Ammon's horn (tissue), 1 donor: ENCODE measurements around the gene MRPL51.

ENCODE experiments used
- DNase-seq: peaks from one replicate; pipeline ENCODE4 v3.0.0-alpha.2; 2016; ENCODE audit warnings: low spot score

MRPL51 gene

GRCh38 chr12:6461401-6462233 lies 31.4 kb downstream of the MRPL51 start:
- DNase-seq = peak; percentile 87

DNA sequence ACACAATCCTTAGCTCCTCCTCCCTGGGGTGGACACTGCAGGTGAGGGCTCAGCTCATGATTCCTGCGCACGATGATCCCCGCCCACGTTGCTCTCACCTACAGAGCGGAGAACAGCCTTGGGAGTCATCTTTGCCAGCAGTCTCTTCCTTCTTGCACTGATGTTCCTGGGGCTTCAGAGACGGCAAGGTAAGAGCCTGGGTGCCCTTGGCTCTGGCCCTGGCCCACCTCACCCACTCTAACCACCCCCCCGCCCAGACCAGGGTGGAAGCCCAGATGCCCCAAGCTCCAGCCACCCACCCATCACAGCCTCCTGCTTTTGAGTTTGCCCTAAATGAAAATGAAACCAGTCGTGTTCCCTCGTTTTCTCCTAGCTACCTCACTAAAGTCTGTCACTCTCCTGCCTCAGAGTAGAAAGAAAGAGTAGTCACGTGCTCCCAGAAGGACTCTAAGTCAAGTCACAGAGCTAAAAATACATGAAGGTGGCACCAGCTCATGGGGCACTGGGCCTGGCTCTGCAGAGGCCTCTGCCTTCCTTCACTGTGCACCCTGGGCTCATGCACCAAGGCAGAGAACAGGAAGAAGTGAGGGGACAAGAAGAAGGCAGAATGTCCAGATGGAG lies 32.2 kb downstream of the MRPL51 start:
- DNase-seq = no peak

DNA sequence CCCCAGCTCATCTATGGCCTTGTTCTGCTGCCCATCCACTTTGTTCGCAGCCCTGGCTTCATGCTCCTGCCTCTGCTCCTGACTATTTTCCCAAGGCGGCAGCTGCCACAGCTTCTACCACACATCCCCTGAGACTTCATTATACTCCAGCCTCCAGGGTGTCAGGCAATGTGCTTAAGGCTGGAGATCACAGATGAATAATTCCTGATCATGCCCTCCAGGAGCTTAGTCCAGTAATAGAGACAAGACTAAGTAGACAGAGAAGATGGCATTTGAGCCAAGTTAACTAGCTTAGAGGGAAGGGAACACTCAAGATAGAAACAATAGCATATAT lies 34.1 kb downstream of the MRPL51 start:
- no peak for DNase-seq

- no peak for DNase-seq
Observed at GRCh38 chr12:6458281-6459003, 34.6 kb downstream of the MRPL51 start.

DNA sequence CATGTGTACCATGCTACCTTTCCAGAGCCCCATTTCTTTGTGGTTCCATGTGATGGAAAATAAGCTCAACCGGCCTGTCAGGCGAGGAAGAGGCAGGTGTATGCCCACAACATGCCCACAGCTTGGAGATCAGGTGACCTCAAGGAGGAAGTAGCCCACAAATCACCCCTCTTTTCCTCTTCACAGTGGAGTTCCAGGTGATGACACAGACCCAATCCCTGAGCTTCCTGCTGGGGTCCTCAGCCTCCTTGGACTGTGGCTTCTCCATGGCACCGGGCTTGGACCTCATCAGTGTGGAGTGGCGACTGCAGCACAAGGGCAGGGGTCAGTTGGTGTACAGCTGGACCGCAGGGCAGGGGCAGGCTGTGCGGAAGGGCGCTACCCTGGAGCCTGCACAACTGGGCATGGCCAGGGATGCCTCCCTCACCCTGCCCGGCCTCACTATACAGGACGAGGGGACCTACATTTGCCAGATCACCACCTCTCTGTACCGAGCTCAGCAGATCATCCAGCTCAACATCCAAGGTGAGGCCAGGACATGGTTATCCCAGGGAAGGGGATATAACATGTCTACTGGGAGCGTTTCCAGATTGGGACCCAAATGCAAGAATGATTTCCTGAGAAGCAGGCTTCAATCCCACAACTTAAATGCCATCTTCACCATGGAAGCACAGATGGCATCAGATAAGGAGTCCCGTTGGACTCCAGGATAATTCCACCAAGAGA lies 35.7 kb downstream of the MRPL51 start:
- DNase-seq = no peak

GRCh38 chr12:6452944-6453630 lies 40.0 kb downstream of the MRPL51 start:
- no peak for DNase-seq

GRCh38 chr12:6452245-6452943 lies 40.7 kb downstream of the MRPL51 start:
- peak; percentile 54 for DNase-seq

DNA sequence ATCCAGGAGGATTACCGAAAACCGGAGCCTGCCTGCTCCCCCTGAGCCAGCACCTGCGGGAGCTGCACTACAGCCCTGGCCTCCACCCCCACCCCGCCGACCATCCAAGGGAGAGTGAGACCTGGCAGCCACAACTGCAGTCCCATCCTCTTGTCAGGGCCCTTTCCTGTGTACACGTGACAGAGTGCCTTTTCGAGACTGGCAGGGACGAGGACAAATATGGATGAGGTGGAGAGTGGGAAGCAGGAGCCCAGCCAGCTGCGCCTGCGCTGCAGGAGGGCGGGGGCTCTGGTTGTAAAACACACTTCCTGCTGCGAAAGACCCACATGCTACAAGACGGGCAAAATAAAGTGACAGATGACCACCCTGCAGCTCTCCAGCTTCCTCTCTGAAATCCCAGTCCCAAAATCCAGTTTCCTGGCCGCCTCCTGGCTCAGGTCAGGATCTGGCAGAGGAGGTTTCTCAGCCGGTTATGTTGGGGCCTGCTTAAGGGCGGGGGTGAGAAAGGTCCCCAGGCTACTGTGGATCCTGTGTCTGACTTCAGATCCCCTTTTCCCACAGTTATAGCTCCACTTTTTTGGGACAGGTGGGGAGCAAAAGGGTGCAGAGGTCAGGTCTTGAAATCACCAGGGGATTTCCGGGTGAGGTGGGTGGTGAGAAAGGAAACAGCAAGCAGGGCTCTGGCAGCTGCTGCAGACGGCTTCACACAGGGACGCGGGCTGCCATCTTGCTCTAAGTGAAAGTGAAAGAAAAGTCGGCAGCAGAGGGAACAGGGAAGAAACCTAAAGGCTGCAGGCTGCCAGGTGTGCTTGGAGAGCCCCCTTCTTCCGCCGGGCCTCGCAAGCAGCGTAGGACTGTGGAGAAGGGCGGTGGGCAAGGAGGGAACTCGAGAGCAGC lies 41.5 kb downstream of the MRPL51 start, which contains the start of gene TAPBPL:
Gene TAPBPL (plus strand): TSS at position 695 of the 897 bp plus-strand sequence. CDS start 207 bp downstream, outside the sequence.
- peak; percentile 95 for DNase-seq

DNA sequence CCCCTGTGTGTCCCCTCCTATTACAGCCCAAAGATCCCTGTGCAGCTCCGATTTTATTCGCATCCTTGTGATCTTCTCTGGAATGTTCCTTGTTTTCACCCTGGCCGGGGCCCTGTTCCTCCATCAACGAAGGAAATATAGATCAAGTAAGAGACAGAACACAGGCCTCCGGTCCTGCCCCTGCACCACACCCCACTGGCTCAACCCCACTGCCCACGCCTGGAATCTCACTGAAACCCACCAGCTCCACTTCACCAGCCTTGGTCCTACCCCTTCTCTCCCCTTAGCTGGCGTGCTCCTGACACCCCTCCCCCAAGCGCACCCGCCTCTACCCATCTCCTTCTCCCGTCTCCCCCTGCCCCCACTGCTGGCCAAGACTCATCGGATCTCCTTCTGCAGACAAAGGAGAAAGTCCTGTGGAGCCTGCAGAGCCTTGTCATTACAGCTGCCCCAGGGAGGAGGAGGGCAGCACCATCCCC lies 42.2 kb downstream of the MRPL51 start:
- DNase-seq = peak; percentile 37

DNA sequence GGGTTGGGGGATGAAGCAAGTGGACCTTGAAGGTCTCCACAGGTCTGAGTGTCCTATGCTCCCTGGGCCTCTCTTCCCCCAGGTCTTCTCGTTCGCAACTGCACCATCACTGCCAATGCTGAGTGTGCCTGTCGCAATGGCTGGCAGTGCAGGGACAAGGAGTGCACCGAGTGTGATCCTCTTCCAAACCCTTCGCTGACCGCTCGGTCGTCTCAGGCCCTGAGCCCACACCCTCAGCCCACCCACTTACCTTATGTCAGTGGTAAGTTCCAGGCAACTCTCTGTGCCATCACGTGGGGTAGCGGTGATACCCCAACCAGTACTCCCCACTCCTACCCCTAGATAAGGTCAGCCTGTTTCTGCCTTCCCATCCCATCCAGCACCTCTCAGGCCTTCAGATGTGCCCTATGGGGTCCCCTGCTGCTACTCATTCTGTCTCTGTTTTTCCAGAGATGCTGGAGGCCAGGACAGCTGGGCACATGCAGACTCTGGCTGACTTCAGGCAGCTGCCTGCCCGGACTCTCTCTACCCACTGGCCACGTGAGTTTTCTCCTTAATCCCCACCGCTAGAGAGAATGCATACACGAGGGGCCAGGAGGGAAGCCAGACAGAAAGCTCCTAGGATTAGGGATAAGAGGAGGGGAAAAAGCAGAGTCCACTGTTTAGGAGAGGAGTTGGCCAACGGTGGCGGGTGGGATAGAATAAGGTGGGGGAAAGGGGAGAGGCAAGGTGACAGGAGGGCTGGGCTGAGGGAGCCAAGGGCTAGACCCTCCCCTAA lies 42.8 kb downstream of the MRPL51 start:
- DNase-seq = no peak

DNA sequence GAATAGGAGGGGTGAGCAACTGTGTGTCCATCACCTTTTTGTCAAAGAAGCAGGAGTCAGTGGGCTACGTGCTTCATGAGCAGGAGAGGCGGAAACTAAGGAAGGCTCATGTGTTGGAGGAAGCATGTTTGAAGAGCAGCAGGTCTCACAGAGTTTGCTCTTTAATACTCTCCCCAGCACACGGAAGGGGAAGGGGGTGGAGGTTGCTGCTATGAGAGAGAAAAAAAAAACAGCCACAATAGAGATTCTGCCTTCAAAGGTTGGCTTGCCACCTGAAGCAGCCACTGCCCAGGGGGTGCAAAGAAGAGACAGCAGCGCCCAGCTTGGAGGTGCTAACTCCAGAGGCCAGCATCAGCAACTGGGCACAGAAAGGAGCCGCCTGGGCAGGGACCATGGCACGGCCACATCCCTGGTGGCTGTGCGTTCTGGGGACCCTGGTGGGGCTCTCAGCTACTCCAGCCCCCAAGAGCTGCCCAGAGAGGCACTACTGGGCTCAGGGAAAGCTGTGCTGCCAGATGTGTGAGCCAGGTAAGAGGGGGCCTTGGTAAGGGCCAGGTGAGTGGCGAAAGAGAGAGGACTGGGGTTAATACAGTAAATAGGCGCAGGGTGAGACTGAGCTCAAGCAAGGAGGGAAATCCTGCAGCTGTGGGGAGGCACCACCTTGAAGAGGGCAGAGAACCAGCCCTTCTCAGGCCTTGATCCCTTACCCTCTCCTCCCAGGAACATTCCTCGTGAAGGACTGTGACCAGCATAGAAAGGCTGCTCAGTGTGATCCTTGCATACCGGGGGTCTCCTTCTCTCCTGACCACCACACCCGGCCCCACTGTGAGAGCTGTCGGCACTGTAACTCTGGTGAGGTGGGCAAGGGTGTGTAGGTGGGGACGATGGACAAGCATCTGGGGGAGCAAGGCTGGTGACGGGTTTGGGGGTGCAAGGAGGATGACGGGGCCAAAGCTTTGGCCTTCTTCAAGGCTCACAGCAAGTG lies 48.1 kb downstream of the MRPL51 start, which contains the start of gene CD27:
Gene CD27 (plus strand): TSS at position 252 of the 985 bp plus-strand sequence. CDS start 141 bp downstream, at position 393.
- no peak for DNase-seq

GRCh38 chr12:6444031-6444430 lies 49.0 kb downstream of the MRPL51 start:
- DNase-seq = no peak

DNA sequence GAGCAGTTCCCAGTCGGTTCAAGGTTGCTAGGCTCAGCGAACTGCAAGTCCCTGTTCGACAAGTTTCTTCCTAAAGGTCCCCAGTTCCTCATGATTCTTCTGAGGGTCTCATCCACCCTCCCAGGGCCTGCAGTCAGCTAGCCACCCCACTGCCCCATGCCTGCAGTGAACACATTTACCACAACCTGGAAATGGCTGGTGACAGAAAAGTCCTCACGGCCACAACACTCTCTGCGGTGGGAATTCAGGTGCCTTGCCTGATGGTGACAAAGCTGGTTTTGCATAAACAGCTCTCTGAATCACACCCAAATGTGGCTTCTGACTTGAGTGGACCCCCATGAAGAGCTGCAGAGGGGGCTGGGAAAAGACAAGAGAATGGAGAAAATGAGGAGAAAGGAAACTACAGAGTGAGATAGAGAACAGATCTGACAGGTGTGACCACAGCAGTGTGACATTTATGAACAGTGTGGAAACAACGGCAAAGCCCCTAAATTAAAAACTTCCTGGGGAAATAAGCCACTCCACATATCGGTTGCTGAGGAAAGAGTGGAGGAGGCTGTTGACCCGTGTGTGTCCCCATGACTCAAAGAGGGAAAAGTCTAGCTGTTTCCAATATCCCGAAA lies 49.6 kb downstream of the MRPL51 start:
- no peak for DNase-seq

DNA sequence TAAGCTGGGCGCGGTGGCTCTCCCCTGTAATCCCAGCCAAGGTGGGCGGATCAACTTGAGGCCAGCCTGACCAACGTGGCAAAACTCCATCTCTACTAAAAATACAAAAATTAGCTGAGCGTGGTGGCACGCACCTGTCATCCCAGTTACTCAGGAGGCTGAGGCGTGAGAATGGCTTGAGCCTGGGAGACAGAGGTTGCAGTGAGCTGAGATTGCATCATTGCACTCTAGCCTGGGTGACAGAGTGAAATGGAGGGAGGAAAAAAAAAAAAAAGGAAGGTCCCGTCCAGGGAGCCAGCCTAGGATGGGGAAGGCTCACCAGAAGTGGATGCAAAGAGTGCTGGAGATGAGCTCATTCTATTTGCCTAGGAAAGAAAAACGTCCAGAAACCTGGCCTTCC lies 50.2 kb downstream of the MRPL51 start:
- DNase-seq = no peak
